ENCODE results near the gene CD36. TPM values are rescaled to one million over a fixed set of nuclear protein-coding genes. Genes with fewer than 3 reads are reported as not detected.

CD36 gene
- polyA plus RNA-seq, 1 donor from 2014 or later: 0.31 TPM

- H3K4me3 ChIP-seq (ENCODE audit: low read length): no peak overlapping the region
- H3K4me2 ChIP-seq (ENCODE audit: low read length): no peak overlapping the region
- no peaks in the 10 kb centered on the region for H4K20me1 ChIP-seq (ENCODE audit: insufficient read depth)
- H2AFZ ChIP-seq (ENCODE audit: low read depth, low read length): no peak overlapping the region
- no peaks in the 10 kb centered on the region for H3K79me2 ChIP-seq (replicated peaks; ENCODE audit: insufficient read depth, low read length)
- H3K36me3 ChIP-seq (ENCODE audit: insufficient read depth, low read length): no peaks in the 10 kb centered on the region
- no peak overlapping the region for H3K27ac ChIP-seq (ENCODE audit: low read length)
- no peak overlapping the region for H3K9ac ChIP-seq (ENCODE audit: low read length)
- H3F3A ChIP-seq (ENCODE audit: insufficient read depth, low read length, poor library complexity, severe bottlenecking): no peaks in the 10 kb centered on the region
- H3K27me3 ChIP-seq (ENCODE audit: insufficient read depth, low read depth, low read length): no peaks in the 10 kb centered on the region
- H3K9me2 ChIP-seq (ENCODE audit: insufficient read depth, low read length): no peaks in the 10 kb centered on the region
- no peak for TF ChIP-seq CTCF (IDR thresholded peaks at IDR 0.05; ENCODE audit: poor library complexity, severe bottlenecking)
- TF ChIP-seq EP300 (conservative IDR thresholded peaks at IDR 0.05; ENCODE audit: poor library complexity, severe bottlenecking): no peak
- no peak for TF ChIP-seq POLR2AphosphoS5 (IDR thresholded peaks at IDR 0.05)
- no peak for TF ChIP-seq REST (IDR thresholded peaks at IDR 0.05; ENCODE audit: borderline replicate concordance)
- TF ChIP-seq TAF1 (IDR thresholded peaks at IDR 0.05; ENCODE audit: low read depth): no peak
- TF ChIP-seq RAD21 (conservative IDR thresholded peaks at IDR 0.05): no peak
- TF ChIP-seq MXI1 (conservative IDR thresholded peaks at IDR 0.05; ENCODE audit: poor library complexity, severe bottlenecking): no peak
- TF ChIP-seq EZH2 (IDR thresholded peaks at IDR 0.05; ENCODE audit: borderline replicate concordance, insufficient read depth, low read length, poor library complexity, severe bottlenecking): no peak
- no peak for TF ChIP-seq SMC3 (conservative IDR thresholded peaks at IDR 0.05; ENCODE audit: poor library complexity)
- no peaks in the 10 kb centered on the region for H3K9me3 ChIP-seq (ENCODE audit: low read length)
Observed at GRCh38 chr7:80719261-80719660, 80.8 kb downstream of the CD36 start.

GRCh38 chr7:80720146-80720545 lies 81.7 kb downstream of the CD36 start:
- H3K9me2 ChIP-seq (ENCODE audit: insufficient read depth, low read length): no peaks in the 10 kb centered on the region
- no peaks in the 10 kb centered on the region for H3K36me3 ChIP-seq (ENCODE audit: insufficient read depth, low read length)
- H3K27me3 ChIP-seq (ENCODE audit: insufficient read depth, low read depth, low read length): no peaks in the 10 kb centered on the region
- no peak overlapping the region for H2AFZ ChIP-seq (ENCODE audit: low read depth, low read length)
- H3K79me2 ChIP-seq (replicated peaks; ENCODE audit: insufficient read depth, low read length): no peaks in the 10 kb centered on the region
- H3K9ac ChIP-seq (ENCODE audit: low read length): no peak overlapping the region
- no peak overlapping the region for H3K4me3 ChIP-seq (ENCODE audit: low read length)
- H4K20me1 ChIP-seq (ENCODE audit: insufficient read depth): no peaks in the 10 kb centered on the region
- no peak for TF ChIP-seq SMC3 (conservative IDR thresholded peaks at IDR 0.05; ENCODE audit: poor library complexity)
- no peak for TF ChIP-seq RAD21 (conservative IDR thresholded peaks at IDR 0.05)
- no peak for TF ChIP-seq EZH2 (IDR thresholded peaks at IDR 0.05; ENCODE audit: borderline replicate concordance, insufficient read depth, low read length, poor library complexity, severe bottlenecking)
- no peak for TF ChIP-seq REST (IDR thresholded peaks at IDR 0.05; ENCODE audit: borderline replicate concordance)
- no peak for TF ChIP-seq TAF1 (IDR thresholded peaks at IDR 0.05; ENCODE audit: low read depth)
- no peak for TF ChIP-seq MXI1 (conservative IDR thresholded peaks at IDR 0.05; ENCODE audit: poor library complexity, severe bottlenecking)
- no peak for TF ChIP-seq CTCF (IDR thresholded peaks at IDR 0.05; ENCODE audit: poor library complexity, severe bottlenecking)
- TF ChIP-seq POLR2AphosphoS5 (IDR thresholded peaks at IDR 0.05): no peak
- no peak for TF ChIP-seq EP300 (conservative IDR thresholded peaks at IDR 0.05; ENCODE audit: poor library complexity, severe bottlenecking)
- H3K9me3 ChIP-seq (ENCODE audit: low read length): no peaks in the 10 kb centered on the region
- H3F3A ChIP-seq (ENCODE audit: insufficient read depth, low read length, poor library complexity, severe bottlenecking): no peaks in the 10 kb centered on the region
- no peak overlapping the region for H3K4me2 ChIP-seq (ENCODE audit: low read length)
- no peak overlapping the region for H3K27ac ChIP-seq (ENCODE audit: low read length)
